Hematopoietic multipotent progenitor cell treated with erythropoietin and hydrocortisone succinate and interleukin-3 and kit ligand, for 17 days (in vitro differentiated cells): Measurements from ENCODE around the gene MUC22.

Experiments used
- DNase-seq: peaks from one replicate; pipeline ENCODE4 v3.0.0-alpha.2; 2015; ENCODE audit warnings: low spot score

The MUC22 gene

GRCh38 chr6:31079656-31080261 lies 69.5 kb downstream of the MUC22 start:
- peak; percentile 34 for DNase-seq

GRCh38 chr6:31081872-31082271 lies 71.6 kb downstream of the MUC22 start:
- DNase-seq, result no peak

- DNase-seq, result peak; percentile 30
Observed at GRCh38 chr6:31083742-31084354, 73.6 kb downstream of the MUC22 start.
